ENCODE measurements around the gene CLIC3.

DNA sequence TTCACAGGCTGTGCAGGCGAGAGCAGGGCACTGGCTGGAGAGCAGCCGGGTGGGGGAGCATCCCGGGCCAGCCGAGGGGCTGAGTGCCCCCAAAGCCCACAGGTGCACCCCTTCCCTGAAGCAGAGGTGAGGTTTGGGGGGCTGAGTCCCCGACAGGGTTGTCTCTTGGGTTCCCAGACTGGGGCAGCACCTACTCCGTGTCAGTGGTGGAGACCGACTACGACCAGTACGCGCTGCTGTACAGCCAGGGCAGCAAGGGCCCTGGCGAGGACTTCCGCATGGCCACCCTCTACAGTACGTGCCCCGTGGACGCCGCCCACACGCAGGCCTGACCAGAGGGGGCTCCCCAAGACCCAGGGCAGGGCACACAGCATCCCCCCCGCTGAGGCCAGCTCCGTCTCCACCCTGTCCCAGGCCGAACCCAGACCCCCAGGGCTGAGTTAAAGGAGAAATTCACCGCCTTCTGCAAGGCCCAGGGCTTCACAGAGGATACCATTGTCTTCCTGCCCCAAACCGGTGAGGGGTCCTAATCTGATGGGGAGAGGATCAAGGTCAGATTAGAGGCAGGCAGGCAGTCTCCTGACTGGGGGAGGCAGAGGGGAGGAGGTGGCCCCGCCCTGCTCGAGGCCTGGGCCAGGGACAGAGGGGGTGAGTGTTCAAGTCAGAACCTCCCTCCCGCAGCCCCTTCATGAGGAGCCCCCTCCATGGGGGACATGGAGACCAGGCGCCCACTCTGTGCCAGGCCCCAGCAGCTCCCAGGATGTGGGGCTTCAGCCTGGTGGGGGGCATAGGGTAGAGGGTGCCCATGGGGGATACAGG lies 16.4 kb downstream of the CLIC3 start:
- TF ChIP-seq CTCF (IDR thresholded peaks at IDR 0.05; ENCODE audit: insufficient read depth, low read length, poor library complexity, severe bottlenecking) (no peak), EZH2phosphoT487 (conservative IDR thresholded peaks at IDR 0.05; ENCODE audit: low read length) (no peak)

All from SU-DHL-6 (cell line).